Body of pancreas (tissue), 4 donors: ENCODE data around the gene VTN. TPM values are rescaled to one million over a fixed set of nuclear protein-coding genes. Genes with fewer than 3 reads are reported as not detected.
"Not testable (repeated sequence)": the region's sequence is repeated elsewhere in the genome, so short reads cannot be mapped to it uniquely, and the experiment has no call there.

ENCODE experiments used
- ATAC-seq: fragments of 150-250 bp; one replicate; pipeline ENCODE4 v1.9.1; 2016
- DNase-seq, 4 donors: peaks; one replicate each; pipeline ENCODE4 v3.0.0-alpha.2; 2019
- H3K27ac ChIP-seq, 4 donors: fragments of 200-600 bp; sonication (generic); 1 replicate in 3 of 4; 2 replicates in 1 of 4; pipeline versions ENCODE4 v1.5.1 to v1.6.1; 2016 to 2019; ENCODE audit warnings: mild to moderate bottlenecking in 1 of 4, mixed read lengths in 1 of 4, moderate library complexity in 1 of 4
- H3K27me3 ChIP-seq, 2 donors: fragments of 200-600 bp; sonication (generic); one replicate each; pipeline ENCODE4 v1.6.0; 2016; ENCODE audit warnings: mild to moderate bottlenecking in 1 of 2
- H3K36me3 ChIP-seq, 2 donors: fragments of 200-600 bp; sonication (generic); replicated peaks in 1 of 2; 2 replicates each; pipeline ENCODE4 v1.5.1; 2016; ENCODE audit warnings: low read depth in 2 of 2; ENCODE audit not compliant: insufficient read depth in 1 of 2
- H3K4me1 ChIP-seq: fragments of 200-600 bp; sonication (generic); one replicate; pipeline ENCODE4 v1.6.0; 2016
- H3K4me3 ChIP-seq, 2 donors: fragments of 200-600 bp; sonication (generic); 1 replicate in 1 of 2; 2 replicates in 1 of 2; pipeline ENCODE4 v1.5.1; 2016 to 2019
- H3K9me3 ChIP-seq, 3 donors: fragments of 200-600 bp; sonication (generic); 1 replicate in 2 of 3; 2 replicates in 1 of 3; pipeline ENCODE4 v1.5.1; 2016
- POLR2A ChIP-seq, 3 donors: fragments of 450-650 bp; IDR thresholded peaks; one replicate each; pipeline ENCODE4 v1.6.1; 2016; ENCODE audit warnings: antibody characterized with exemption in 3 of 3, mild to moderate bottlenecking in 2 of 3
- WGBS, 2 donors: methylation state at CpG; one replicate each; pipeline ENCODE4 v1.1.5; 2017; 5-methylcytosine and 5-hydroxymethylcytosine counted together
- intact Hi-C: fragments of 100-400 bp; cut with DNase I; formaldehyde crosslinking; loops from one replicate; pipeline ENCODE4 v1.15.1; 2023
- total RNA-seq, 2 donors: library from RNA; depleted of rRNA; stranded (reverse); fragments of >200 nt; gene quantifications; one replicate each; pipeline ENCODE4 v1.1.0, GENCODE V29; 2016
- TF ChIP-seq, protein P1 (sequence below), 7 experiments: fragments of 450-650 bp in 4 of 7; fragments of 200-600 bp in 3 of 7; sonication (generic) in 3 of 7; IDR thresholded peaks; one replicate each; pipeline ENCODE4 v1.5.1; 2016 to 2019; ENCODE audit warnings: antibody characterized with exemption in 7 of 7

VTN gene
- total RNA-seq, 2 donors from 2014 or later = 4.2 to 6.6 TPM

DNA sequence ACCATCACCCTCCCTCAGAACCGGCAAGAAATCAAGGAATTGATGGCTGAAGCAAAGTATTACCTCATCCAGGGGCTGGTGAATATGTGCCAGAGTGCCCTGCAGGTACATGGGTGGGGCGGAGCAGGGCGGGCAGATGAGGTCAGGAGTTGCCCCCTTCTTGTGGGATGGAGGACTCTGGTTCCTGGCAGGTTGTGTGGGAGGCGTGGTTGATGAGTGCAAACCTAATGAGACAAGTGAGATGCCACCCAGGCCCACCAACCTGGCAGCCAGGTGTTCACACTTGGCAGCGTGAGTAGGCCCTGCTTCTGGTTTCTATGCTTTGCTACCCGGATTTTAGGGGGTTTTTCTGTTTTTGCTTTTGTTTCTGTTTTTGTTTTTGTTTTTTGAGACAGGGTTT is 29.7 kb downstream of the VTN start:
- Histone ChIP-seq H3K27me3 (no peaks in the 10 kb centered on the region), H3K27ac (no peak overlapping the region), H3K36me3 (peaks cover 0 to 39% of the 10 kb centered on the region in 2 donors), H3K9me3 (no peaks in the 10 kb centered on the region), H3K4me1 (peaks cover 40% of the 10 kb centered on the region), H3K4me3 (no peak overlapping the region)
- no peak for DNase-seq
- no peak for ATAC-seq
- 79 to 82% methylated on average over 5 to 6 of the region's 6 CpGs for WGBS, 2 donors
- TF ChIP-seq, protein P1, sequence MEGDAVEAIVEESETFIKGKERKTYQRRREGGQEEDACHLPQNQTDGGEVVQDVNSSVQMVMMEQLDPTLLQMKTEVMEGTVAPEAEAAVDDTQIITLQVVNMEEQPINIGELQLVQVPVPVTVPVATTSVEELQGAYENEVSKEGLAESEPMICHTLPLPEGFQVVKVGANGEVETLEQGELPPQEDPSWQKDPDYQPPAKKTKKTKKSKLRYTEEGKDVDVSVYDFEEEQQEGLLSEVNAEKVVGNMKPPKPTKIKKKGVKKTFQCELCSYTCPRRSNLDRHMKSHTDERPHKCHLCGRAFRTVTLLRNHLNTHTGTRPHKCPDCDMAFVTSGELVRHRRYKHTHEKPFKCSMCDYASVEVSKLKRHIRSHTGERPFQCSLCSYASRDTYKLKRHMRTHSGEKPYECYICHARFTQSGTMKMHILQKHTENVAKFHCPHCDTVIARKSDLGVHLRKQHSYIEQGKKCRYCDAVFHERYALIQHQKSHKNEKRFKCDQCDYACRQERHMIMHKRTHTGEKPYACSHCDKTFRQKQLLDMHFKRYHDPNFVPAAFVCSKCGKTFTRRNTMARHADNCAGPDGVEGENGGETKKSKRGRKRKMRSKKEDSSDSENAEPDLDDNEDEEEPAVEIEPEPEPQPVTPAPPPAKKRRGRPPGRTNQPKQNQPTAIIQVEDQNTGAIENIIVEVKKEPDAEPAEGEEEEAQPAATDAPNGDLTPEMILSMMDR (IDR thresholded peaks at IDR 0.05) = no peak
- TF ChIP-seq POLR2A (IDR thresholded peaks at IDR 0.05) = no peak
- intact Hi-C loops = no loop called here

DNA sequence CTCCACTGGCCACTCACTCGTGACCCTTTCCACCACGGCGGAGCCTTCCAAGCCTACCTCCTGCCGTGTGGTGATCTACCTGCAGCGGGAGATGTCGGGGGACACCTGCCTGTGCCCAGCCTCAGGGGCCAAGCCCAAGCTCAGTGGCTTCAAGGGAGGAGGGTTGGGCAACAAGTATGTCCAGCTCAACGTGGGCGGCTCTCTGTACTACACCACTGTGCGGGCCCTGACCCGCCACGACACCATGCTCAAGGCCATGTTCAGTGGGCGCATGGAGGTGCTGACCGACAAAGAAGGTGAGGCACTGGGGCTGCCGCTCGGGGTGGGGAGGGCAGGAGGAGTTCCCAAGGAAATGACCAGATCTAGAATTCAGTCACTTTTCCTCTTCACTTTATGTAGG is 30.7 kb downstream of the VTN start:
- TF ChIP-seq, protein P1 (IDR thresholded peaks at IDR 0.05) = no peak
- no peak overlapping the region for H3K4me3 ChIP-seq
- peaks cover 0 to 35% of the 10 kb centered on the region in 2 donors for H3K36me3 ChIP-seq
- 85 to 87% methylated on average over 12 to 15 of the region's 15 CpGs for WGBS, 2 donors
- no peaks in the 10 kb centered on the region for H3K9me3 ChIP-seq
- ATAC-seq (no peak), DNase-seq (no peak)
- no peaks in the 10 kb centered on the region for H3K27me3 ChIP-seq
- intact Hi-C loops = no loop called here
- H3K27ac ChIP-seq = peak overlapping the region in 1 of 4 donors; percentile 16
- H3K4me1 ChIP-seq = peaks cover 33% of the 10 kb centered on the region

DNA sequence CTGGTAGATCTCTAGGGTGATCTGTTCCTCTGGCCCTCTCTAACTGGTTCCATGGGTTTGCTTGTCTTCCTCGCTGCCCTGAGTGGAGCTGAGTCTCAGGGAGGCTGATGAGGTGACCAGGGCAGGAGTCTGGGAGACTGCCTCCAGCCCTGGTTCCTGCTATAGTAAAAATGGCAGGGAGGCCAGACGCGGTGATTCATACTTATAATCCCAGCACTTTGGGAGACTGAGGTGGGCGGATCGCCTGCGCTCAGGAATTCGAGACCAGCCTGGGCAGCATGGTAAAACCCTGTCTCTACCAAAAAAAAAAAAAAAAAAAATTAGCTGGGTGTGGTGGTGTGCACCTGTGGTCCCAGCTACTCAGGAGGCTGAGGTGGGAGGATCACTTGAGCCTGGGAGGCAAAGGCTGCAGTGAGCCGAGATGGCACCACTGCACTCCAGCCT is 31.3 kb downstream of the VTN start:
- H3K4me3 ChIP-seq, H3K27me3 ChIP-seq, ATAC-seq, intact Hi-C loops, H3K9me3 ChIP-seq, DNase-seq: not testable (repeated sequence)
- peaks cover 0 to 28% of the 10 kb centered on the region in 2 donors for H3K36me3 ChIP-seq
- peaks cover 36% of the 10 kb centered on the region for H3K4me1 ChIP-seq
- 88 to 95% methylated on average over 8 of the region's 8 CpGs for WGBS, 2 donors
- H3K27ac ChIP-seq = peak overlapping the region in 2 of 4 donors; percentile 28 to 52

DNA sequence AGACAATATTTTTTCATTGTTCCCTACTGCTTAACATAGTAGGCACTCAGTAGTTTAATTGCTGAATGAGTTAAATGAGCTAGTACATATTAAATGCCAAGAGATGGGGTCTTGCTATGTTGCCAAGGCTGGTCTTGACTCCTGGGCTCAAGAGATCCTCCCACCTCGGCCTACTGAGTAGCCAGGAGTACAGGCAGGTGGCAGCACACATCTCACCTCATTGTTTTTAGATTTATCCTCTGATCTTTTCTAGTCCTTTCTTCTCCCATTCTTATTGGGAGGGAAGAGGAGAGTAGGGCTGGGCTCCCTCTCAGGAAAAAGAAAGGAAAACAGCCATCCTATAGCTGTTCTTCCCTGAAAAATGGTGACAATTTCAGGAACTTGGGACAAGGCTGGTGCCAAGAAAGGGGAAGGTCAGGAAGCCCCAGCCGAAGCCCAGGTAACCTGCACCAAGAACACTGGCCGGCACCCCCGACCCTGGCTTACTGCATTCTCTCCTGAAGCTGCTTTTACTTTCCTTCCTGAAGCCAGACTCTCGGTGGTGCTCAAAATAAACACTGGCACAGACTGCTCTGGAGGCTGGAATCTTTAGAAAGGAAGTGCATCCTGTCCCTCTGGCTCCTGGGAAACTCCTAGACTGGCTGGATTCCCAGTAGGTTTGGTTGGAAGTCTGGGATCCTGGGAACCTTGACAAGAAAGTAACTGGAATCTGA is 31.9 kb downstream of the VTN start:
- TF ChIP-seq, protein P1 (IDR thresholded peaks at IDR 0.05) = no peak
- TF ChIP-seq POLR2A (IDR thresholded peaks at IDR 0.05) = no peak
- intact Hi-C loops = no loop called here
- ATAC-seq (no peak), DNase-seq (no peak)
- peak overlapping the region in 2 of 4 donors; percentile 28 to 52 for H3K27ac ChIP-seq
- no peaks in the 10 kb centered on the region for H3K9me3 ChIP-seq
- H3K36me3 ChIP-seq = peaks cover 0 to 24% of the 10 kb centered on the region in 2 donors
- peaks cover 42% of the 10 kb centered on the region for H3K4me1 ChIP-seq
- H3K27me3 ChIP-seq = no peaks in the 10 kb centered on the region
- 59 to 68% methylated on average over 5 of the region's 5 CpGs for WGBS, 2 donors
- no peak overlapping the region for H3K4me3 ChIP-seq

DNA sequence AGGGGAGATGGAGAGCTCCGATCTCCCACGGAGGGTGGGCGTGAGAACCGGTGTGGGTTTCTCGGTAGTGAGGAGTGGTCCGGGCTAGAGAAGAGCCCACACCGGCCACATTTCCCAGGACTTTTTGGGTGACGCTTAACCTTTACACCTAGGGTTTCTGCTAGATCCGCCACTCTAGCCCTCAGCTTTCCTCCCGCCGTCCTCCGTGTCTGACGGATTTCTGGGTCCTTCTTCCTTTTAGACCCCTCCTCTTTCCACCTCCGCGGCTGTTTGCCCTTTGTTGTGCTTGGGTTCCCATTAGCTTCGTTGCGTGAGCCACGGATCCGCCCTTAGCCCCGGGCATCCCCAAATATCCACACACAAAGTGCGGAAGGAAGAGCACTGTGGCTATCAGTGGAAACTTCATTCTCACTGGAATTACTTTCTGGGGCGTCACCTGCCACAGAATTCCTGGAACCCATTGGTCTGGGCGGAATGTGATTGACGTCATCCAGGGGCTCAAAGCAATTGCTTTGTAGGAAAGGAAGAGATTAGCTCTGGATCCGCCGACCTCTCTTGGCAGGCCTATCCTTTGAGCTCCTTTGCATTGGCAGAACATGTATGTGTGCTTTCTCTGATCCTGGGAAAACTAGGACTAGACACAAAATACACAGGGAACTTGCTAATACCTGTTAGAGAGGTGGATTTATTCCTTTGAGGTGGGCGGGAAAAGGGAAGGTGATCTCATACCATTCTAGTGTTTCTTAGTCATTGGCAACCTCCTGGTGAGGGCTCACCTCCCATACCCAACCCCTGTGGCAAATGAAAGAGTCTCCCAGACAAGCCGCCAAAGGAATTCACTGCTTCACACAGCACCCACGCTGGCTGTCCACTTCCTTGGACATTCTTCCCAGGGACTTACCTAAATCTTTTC is 33.9 kb downstream of the VTN start:
- ATAC-seq (peak; percentile 38), DNase-seq (peak; percentile 67 to 89 (median 72))
- no peaks in the 10 kb centered on the region for H3K9me3 ChIP-seq
- no peaks in the 10 kb centered on the region for H3K27me3 ChIP-seq
- WGBS, 2 donors = 2 to 3% methylated on average over 29 of the region's 29 CpGs
- intact Hi-C loops = no loop called here
- H3K4me3 ChIP-seq = peak overlapping the region; percentile 60 to 91
- peaks cover 0 to 6% of the 10 kb centered on the region in 2 donors for H3K36me3 ChIP-seq
- peak overlapping the region; percentile 92 to 97 (median 96) for H3K27ac ChIP-seq
- peaks cover 62% of the 10 kb centered on the region for H3K4me1 ChIP-seq
- TF ChIP-seq, protein P1 (IDR thresholded peaks at IDR 0.05) = no peak
- TF ChIP-seq POLR2A (IDR thresholded peaks at IDR 0.05) = peak in 2 of 3 donors; percentile 51 to 59
